Kidney epithelial cell (primary cell): ENCODE measurements around the gene ZNF19. TPM values are rescaled to one million over a fixed set of nuclear protein-coding genes. Genes with fewer than 3 reads are reported as not detected.
"Not testable (repeated sequence)": the region's sequence is repeated elsewhere in the genome, so short reads cannot be mapped to it uniquely, and the experiment has no call there.

ENCODE experiments used
- DNase-seq: peaks from one replicate; pipeline ENCODE4 v3.0.0-alpha.2; 2010; ENCODE audit warnings: low read depth
- H3K27me3 ChIP-seq: 2 replicates; pipeline ENCODE4 v1.6.0; 2011; ENCODE audit warnings: low read length; ENCODE audit not compliant: control insufficient read depth, insufficient read depth
- H3K36me3 ChIP-seq: 2 replicates; pipeline ENCODE4 v1.5.1; 2011; ENCODE audit warnings: low read length; ENCODE audit not compliant: control insufficient read depth, insufficient read depth
- H3K4me3 ChIP-seq: 2 replicates; pipeline ENCODE4 v1.5.1; 2011; ENCODE audit warnings: low read depth, mild to moderate bottlenecking, control low read depth, low read length
- total RNA-seq: library from RNA; depleted of rRNA; stranded (reverse); fragments of >200 nt; gene quantifications from 2 replicates; pipeline ENCODE4 v1.2.3, GENCODE V29; 2015
- TF ChIP-seq, protein P1 (sequence below): IDR thresholded peaks from 2 replicates; pipeline ENCODE4 v1.5.1; 2011; ENCODE audit warnings: mild to moderate bottlenecking, moderate library complexity, low read length, control low read depth, inconsistent platforms; ENCODE audit not compliant: insufficient read depth, poor library complexity, severe bottlenecking

The ZNF19 gene
- total RNA-seq, 1 donor from 2014 or later = 3.6 TPM

DNA sequence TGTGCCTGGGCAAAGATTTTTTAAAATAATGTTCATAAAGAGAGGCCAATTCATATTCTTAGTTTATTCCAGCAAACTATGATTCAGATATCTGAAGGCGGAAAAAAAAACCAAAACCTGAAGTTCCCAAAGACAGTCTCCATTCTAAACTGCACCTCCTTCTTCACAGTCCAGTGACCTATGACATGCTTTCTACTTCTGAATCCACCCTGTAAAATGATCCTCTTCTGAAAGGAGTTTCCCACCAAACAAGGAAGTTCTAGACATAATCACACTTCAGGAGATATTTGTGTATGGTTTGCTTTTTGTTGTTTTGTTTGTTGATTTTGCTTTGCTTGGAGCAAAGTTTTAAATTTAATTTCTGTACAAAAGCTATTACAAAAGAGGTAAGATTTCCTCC is 24.2 kb upstream of the ZNF19 start:
- TF ChIP-seq, protein P1, sequence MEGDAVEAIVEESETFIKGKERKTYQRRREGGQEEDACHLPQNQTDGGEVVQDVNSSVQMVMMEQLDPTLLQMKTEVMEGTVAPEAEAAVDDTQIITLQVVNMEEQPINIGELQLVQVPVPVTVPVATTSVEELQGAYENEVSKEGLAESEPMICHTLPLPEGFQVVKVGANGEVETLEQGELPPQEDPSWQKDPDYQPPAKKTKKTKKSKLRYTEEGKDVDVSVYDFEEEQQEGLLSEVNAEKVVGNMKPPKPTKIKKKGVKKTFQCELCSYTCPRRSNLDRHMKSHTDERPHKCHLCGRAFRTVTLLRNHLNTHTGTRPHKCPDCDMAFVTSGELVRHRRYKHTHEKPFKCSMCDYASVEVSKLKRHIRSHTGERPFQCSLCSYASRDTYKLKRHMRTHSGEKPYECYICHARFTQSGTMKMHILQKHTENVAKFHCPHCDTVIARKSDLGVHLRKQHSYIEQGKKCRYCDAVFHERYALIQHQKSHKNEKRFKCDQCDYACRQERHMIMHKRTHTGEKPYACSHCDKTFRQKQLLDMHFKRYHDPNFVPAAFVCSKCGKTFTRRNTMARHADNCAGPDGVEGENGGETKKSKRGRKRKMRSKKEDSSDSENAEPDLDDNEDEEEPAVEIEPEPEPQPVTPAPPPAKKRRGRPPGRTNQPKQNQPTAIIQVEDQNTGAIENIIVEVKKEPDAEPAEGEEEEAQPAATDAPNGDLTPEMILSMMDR = no peak
- Histone ChIP-seq H3K4me3 (no peak overlapping the region), H3K27me3 (no peaks in the 10 kb centered on the region)

DNA sequence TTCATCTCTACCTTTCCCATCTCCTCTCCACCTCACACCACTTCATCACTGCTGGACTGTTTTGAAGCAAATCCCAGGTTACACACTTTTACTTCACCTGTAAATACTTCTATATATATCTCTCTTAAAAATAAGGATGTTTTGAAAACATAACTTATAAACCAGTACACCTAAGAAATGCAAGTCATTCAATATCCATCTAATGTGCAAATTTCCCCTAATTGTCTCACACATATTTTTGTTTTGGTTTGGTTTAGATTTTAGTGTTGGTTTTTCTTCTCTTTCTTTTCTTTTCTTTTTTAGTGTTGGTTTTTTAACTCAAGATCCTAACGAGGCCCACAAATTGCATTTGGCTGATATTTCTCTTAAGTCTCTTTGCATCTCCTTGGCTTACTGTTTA is 17.9 kb upstream of the ZNF19 start:
- Histone ChIP-seq H3K4me3 (no peak overlapping the region), H3K27me3 (no peaks in the 10 kb centered on the region), H3K36me3 (no peaks in the 10 kb centered on the region)
- DNase-seq = no peak
- TF ChIP-seq, protein P1 = no peak

More for the DNA sequence above, 24.2 kb upstream of the ZNF19 start:
- DNase-seq = no peak
- H3K36me3 ChIP-seq = no peaks in the 10 kb centered on the region

DNA sequence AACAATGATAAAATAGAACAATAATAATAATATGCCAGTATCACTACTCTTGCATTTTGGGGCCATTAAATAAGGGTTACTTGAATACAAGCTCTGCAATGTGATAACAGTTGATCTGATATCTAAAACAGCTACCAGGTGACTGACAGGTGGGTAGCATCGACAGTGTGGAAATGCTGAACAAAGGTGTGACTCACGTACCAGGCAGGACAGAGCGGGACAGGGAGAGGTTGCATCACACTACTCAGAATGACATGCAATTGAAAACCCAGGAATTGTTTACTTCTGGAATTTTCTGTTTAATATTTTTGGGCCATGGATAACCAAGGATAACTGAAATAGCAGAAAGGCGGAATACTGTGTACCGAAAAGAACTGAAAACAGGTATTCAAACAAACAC is 15.8 kb upstream of the ZNF19 start:
- Histone ChIP-seq H3K4me3 (no peak overlapping the region), H3K27me3 (no peaks in the 10 kb centered on the region), H3K36me3 (no peaks in the 10 kb centered on the region)
- TF ChIP-seq, protein P1 = no peak
- DNase-seq = no peak

DNA sequence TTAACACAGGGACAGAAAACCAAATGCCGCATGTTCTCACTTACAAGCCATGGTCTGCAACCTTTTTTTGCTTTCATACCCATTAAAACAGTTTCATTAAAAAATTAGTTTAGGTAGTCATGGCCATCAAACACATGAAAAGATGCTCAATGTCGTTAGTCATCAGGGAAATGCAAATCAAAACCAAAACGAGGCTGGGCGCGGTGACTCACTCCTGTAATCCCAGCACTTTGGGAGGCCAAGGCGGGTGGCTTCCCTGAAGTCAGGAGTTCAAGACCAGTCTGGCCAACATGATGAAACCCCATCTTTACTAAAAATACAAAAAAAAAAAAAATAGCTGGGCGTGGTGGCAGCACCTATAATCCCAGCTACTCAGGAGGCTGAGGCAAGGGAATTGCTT is 14.9 kb upstream of the ZNF19 start:
- H3K36me3 ChIP-seq, H3K4me3 ChIP-seq, H3K27me3 ChIP-seq, DNase-seq: not testable (repeated sequence)

DNA sequence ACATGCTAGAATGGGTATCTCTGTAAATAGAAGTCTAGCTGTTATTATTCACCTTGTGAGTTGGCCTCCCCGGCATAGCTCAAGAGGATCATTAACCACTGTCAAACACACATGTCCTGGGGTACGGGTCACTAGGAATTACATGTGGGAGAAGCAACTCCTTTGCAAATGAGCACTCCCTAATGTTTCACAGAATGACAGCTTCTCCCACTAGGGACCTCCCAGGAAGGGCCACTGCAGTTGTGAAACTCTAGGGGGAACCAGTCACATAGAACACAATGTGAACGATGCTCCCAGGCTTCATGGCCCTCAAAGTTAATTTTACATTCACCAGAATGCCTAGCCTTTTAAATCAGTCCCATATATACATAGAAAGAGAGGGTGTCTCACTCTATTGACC is 12.4 kb upstream of the ZNF19 start:
- Histone ChIP-seq H3K4me3 (no peak overlapping the region), H3K27me3 (no peaks in the 10 kb centered on the region), H3K36me3 (no peaks in the 10 kb centered on the region)
- TF ChIP-seq, protein P1 = no peak
- DNase-seq = no peak

DNA sequence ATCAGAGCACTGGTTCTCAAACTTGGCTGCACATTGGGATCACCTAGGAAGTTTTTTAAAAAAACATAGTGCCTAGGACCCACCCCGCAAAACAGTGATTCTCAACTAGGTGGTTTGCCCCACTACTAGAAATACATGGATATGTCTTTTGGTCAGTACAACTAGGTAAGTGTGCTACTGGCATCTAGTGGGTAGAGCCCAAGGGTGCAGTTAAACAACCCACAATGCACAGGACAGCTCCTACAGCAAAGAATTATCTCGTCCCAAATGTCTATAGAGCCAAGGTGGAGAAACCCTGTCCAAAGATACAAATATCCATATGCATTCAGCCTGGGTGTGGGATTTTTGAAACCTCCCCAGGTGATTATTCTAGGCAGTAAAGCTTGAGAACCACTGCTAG is 11.8 kb upstream of the ZNF19 start:
- no peak for DNase-seq
- Histone ChIP-seq H3K4me3 (no peak overlapping the region), H3K36me3 (no peaks in the 10 kb centered on the region), H3K27me3 (no peaks in the 10 kb centered on the region)
- TF ChIP-seq, protein P1 = no peak
